Mucosa of descending colon (tissue), 3 donors: ENCODE data around the gene LRRC51. TPM values are rescaled to one million over a fixed set of nuclear protein-coding genes. Genes with fewer than 3 reads are reported as not detected.
"Not testable (repeated sequence)": the region's sequence is repeated elsewhere in the genome, so short reads cannot be mapped to it uniquely, and the experiment has no call there.

Experiments used
- ATAC-seq: fragments of 200-7000 bp; cut with Tn5 transposase; one replicate; pipeline ENCODE4 v1.9.1; 2020; ENCODE audit warnings: mild to moderate bottlenecking, moderate library complexity
- DNase-seq, 3 donors: peaks; one replicate each; pipeline ENCODE4 v3.0.0-alpha.2; 2020
- H3K36me3 ChIP-seq: fragments of 200-600 bp; one replicate; pipeline ENCODE4 v1.8.0; 2021; ENCODE audit warnings: low read depth, mild to moderate bottlenecking
- H3K4me1 ChIP-seq: fragments of 200-600 bp; one replicate; pipeline ENCODE4 v1.8.0; 2021; ENCODE audit warnings: low read depth, mild to moderate bottlenecking
- H3K4me3 ChIP-seq: fragments of 200-600 bp; one replicate; pipeline ENCODE4 v1.8.0; 2021; ENCODE audit warnings: mild to moderate bottlenecking
- H3K9me3 ChIP-seq: fragments of 200-600 bp; one replicate; pipeline ENCODE4 v1.8.0; 2021; ENCODE audit warnings: mild to moderate bottlenecking
- CTCF ChIP-seq: fragments of 200-600 bp; IDR thresholded peaks from one replicate; pipeline ENCODE4 v1.8.0; 2022; ENCODE audit warnings: antibody characterized with exemption, mild to moderate bottlenecking
- intact Hi-C, 2 donors: fragments of 100-400 bp; cut with DNase I in 1 of 2; cut with micrococcal nuclease in 1 of 2; formaldehyde crosslinking; loops; one replicate each; pipeline versions ENCODE4 v1.11.0 to v1.11.1; 2022; cut with DNase I, micrococcal nuclease
- total RNA-seq, 3 donors: library from RNA; stranded (reverse); fragmentation: NEBNext Ultra II Directional in 2 of 3; extraction: Animal tissue kit (Norgen Biotek cat#: 25700) in 2 of 3; gene quantifications; one replicate each; pipeline versions ENCODE4 v1.2.1 to v1.2.4, GENCODE V29; 2021 to 2023
- donor health status: DM: no; HTN: no; CAD: no; lungs with moderate emphysema.
- donor health status: DM: no; HTN: no; CAD: no.
- donor health status: DM: no; HTN: yes; CAD: no.

LRRC51 gene
- total RNA-seq, 3 donors from 2014 or later = 7.5 to 9.4 (median 9.4) TPM

DNA sequence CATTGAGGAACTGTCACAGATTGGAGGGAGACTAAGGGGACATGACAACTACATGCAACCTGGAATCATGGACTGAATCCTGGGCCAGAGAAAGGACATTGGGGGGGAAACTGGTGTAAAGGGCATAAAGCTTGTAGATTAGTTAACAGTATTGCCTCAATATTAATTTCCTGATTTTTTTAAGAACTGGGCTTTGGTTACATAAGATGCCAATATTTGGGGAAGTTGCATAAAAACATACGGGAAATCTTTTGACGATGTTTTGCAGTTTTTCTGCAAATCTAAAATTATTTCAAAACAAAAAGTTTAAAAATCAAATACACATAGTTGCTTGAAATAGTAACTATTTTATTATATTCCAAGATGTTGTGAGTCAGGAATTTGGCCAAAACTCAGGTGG lies 52.0 kb downstream of the LRRC51 start:
- no peak for TF ChIP-seq CTCF
- ATAC-seq (no peak), DNase-seq (no peak)
- H3K4me3 ChIP-seq = no peak overlapping the region
- no peaks in the 10 kb centered on the region for H3K4me1 ChIP-seq
- peaks cover 4% of the 10 kb centered on the region for H3K9me3 ChIP-seq
- intact Hi-C loops = no loop called here
- H3K36me3 ChIP-seq = no peaks in the 10 kb centered on the region

DNA sequence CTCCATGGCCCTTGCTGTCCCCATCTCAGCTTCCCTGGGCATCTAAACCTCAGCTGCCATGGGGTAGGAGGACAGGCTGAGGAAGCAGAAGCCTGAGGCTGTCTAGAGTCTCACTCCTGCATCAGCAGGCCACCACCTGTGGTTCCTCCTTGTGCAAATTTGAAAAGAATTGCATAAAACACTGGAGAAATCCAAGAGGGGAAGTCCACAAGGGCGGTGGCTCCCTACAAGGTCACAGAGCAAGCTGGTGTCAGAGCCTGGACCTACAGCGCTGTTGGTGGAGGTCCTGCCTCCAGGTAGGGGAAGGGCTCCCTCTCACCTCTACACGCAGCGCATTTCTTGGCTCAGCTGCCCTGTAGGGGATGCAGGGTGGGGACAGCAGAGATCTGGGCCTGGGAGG lies 54.8 kb downstream of the LRRC51 start, which contains the start of gene FOLR3:
FOLR3 (plus strand) TSS at position 253 of the 400 bp plus-strand sequence. CDS start 228 bp downstream, outside the sequence.
- H3K9me3 ChIP-seq, DNase-seq, intact Hi-C loops, H3K36me3 ChIP-seq, H3K4me1 ChIP-seq, H3K4me3 ChIP-seq: not testable (repeated sequence)
- peak; percentile 25 for ATAC-seq

DNA sequence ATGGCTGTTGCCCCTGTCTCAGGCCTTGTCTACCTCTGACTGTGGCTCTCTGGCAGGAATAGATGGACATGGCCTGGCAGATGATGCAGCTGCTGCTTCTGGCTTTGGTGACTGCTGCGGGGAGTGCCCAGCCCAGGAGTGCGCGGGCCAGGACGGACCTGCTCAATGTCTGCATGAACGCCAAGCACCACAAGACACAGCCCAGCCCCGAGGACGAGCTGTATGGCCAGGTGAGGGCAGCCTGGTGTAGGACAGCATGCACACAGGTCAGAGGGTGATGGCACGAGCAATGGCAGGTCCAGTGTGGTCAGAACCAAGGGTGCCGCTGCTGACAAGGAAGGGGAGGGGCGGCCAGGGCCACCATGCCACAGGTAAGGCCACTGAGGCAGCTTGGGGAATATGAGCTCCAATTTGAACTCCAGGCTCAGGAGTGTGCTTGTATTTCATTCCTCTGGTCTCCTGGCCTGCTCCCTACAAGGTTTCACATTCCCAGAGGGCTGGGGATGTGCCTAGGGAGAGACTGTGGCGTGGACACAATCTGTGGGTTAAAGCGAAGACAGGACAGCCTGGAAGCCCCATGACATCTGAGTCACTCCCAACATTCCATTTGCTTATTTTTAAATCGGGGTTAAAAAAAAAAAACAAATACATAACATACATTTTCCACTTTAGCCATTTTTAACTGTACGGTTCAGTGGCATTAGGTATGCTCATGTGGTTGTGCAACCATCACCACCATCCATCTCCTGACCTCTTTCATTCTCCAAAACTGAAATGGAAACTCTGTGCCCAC lies 55.4 kb downstream of the LRRC51 start:
- no peak for ATAC-seq
- intact Hi-C loops = no loop called here
- no peaks in the 10 kb centered on the region for H3K9me3 ChIP-seq
- H3K4me1 ChIP-seq = no peaks in the 10 kb centered on the region
- H3K36me3 ChIP-seq = no peaks in the 10 kb centered on the region
- DNase-seq = no peak
- no peak overlapping the region for H3K4me3 ChIP-seq
- TF ChIP-seq CTCF = no peak

DNA sequence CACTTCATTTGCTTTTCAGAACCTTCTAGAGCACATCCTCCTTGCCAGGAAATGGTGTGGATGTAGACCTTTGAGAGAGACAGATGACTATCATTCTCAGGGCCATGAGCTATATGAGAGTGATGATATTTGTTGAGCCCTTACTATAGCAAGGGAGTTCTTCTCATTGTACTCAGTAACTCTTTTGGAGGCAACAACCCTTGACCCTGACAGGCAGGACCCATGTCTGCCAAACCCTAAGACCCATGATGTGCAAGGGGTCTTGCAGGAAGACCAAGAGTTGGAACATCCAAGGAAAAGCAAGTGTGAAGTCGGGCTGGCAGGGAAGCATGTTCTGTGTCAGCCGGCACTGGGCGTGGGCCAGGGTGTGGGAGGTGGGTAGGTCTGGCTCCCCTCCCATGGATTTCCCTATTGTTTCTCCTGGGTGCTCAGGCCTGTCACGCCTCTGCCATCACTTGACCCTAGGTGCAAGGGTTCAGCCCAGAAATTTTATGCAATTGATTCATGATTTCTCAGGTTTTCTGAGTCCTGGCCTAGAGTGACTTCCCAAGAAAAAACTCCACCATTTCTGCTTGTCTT lies 56.1 kb downstream of the LRRC51 start:
- intact Hi-C loops = no loop called here
- Histone ChIP-seq H3K4me1 (no peaks in the 10 kb centered on the region), H3K9me3 (no peaks in the 10 kb centered on the region), H3K4me3 (no peak overlapping the region), H3K36me3 (no peaks in the 10 kb centered on the region)
- peak in 2 of 3 donors; percentile 18 to 48 for DNase-seq
- peak; percentile 72 for ATAC-seq
- no peak for TF ChIP-seq CTCF

DNA sequence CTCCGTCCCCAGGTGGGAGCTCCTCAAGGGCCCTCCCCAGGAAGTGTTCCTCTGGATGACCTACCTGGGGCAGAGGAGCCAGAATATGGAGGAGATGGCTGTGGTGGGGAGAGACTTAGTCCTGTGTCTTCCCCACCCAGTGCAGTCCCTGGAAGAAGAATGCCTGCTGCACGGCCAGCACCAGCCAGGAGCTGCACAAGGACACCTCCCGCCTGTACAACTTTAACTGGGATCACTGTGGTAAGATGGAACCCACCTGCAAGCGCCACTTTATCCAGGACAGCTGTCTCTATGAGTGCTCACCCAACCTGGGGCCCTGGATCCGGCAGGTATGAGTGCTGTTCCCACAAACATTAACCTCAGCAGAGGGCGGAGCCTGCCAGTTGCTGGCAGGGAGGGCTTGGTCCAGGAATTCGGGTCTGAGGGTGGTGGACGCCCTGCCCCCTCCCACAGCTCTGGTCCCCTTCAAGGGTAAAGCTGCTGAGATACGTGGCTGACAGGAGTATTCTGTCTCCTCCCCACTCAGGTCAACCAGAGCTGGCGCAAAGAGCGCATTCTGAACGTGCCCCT lies 58.3 kb downstream of the LRRC51 start:
- Histone ChIP-seq H3K4me1 (no peaks in the 10 kb centered on the region), H3K9me3 (no peaks in the 10 kb centered on the region), H3K36me3 (no peaks in the 10 kb centered on the region), H3K4me3 (no peak overlapping the region)
- intact Hi-C loops = no loop called here
- no peak for DNase-seq
- no peak for ATAC-seq
- TF ChIP-seq CTCF = no peak

DNA sequence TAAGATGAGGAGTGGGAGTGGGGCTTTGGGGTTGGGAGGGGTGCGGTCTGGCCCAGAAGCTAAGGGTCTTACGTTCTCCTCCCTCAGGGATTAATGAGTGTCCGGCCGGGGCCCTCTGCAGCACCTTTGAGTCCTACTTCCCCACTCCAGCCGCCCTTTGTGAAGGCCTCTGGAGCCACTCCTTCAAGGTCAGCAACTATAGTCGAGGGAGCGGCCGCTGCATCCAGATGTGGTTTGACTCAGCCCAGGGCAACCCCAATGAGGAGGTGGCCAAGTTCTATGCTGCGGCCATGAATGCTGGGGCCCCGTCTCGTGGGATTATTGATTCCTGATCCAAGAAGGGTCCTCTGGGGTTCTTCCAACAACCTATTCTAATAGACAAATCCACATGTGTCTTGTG lies 58.9 kb downstream of the LRRC51 start:
- no peaks in the 10 kb centered on the region for H3K36me3 ChIP-seq
- peaks cover 5% of the 10 kb centered on the region for H3K4me1 ChIP-seq
- no peak for DNase-seq
- ATAC-seq = no peak
- intact Hi-C loops = no loop called here
- no peaks in the 10 kb centered on the region for H3K9me3 ChIP-seq
- no peak for TF ChIP-seq CTCF
- no peak overlapping the region for H3K4me3 ChIP-seq
